Measurements from ENCODE around the gene ZNF600.
"Not testable (repeated sequence)": the region's sequence is repeated elsewhere in the genome, so short reads cannot be mapped to it uniquely, and the experiment has no call there.

ZNF600 gene

GRCh38 chr19:52741371-52741770, 45.2 kb downstream of the ZNF600 start:
- DNase-seq: not testable (repeated sequence)

- DNase-seq: no peak
These were observed 47.0 kb downstream of the ZNF600 start for GRCh38 chr19:52739576-52739975.

- DNase-seq: peak; percentile 28
These were observed 50.9 kb downstream of the ZNF600 start for GRCh38 chr19:52735734-52736133.

GRCh38 chr19:52734893-52735661, 51.5 kb downstream of the ZNF600 start, which contains the start of gene ZNF611:
TSS of gene ZNF611 (minus strand) at chr19:52735044. CDS start at chr19:52715894, 19,150 bp downstream.
- DNase-seq: peak; percentile 99

- peak; percentile 39 for DNase-seq
These were observed 52.2 kb downstream of the ZNF600 start for GRCh38 chr19:52734331-52734892.

GRCh38 chr19:52726051-52726450, 60.5 kb downstream of the ZNF600 start:
- not testable (repeated sequence) for DNase-seq

- no peak for DNase-seq
These were observed 61.0 kb downstream of the ZNF600 start for GRCh38 chr19:52725528-52725961.

- no peak for DNase-seq
These were observed 61.7 kb downstream of the ZNF600 start for GRCh38 chr19:52724701-52725514.

GRCh38 chr19:52723907-52724598, 62.5 kb downstream of the ZNF600 start:
- not testable (repeated sequence) for DNase-seq

- DNase-seq: no peak
These were observed 64.3 kb downstream of the ZNF600 start for GRCh38 chr19:52722062-52723003.

GRCh38 chr19:52720541-52720940, 66.0 kb downstream of the ZNF600 start:
- DNase-seq: not testable (repeated sequence)

GRCh38 chr19:52716522-52716921, 70.1 kb downstream of the ZNF600 start:
- DNase-seq: no peak

GRCh38 chr19:52715902-52716301, 70.7 kb downstream of the ZNF600 start:
- DNase-seq: peak; percentile 8

- not testable (repeated sequence) for DNase-seq
These were observed 71.3 kb downstream of the ZNF600 start for GRCh38 chr19:52715330-52715729.
